ENCODE data around the gene DNLZ. TPM values are rescaled to one million over a fixed set of nuclear protein-coding genes. Genes with fewer than 3 reads are reported as not detected.

Gene DNLZ
- total and polyA plus RNA-seq, 2 of the 4 experiments (the other 2 are of a cell fraction), result 2.0 to 11.4 TPM

DNA sequence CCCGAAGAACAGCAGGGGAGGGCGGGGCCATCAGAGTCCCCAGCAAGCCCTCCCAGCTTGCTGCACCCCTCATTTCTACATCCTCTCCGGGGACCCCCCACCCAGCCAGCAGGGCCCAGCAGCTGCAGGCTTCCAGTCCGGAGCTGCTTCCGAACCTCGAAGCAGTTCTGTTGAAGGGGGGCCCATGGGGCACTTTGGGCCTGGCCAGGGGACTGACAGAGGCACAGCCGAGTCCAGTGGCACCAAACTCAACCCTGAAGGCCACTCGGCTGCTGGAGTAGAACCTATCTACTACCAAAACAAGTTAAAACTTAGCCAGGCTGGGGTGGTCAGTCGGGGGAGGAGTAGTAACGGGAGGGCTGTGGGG lies 51.6 kb downstream of the DNLZ start:
- Histone ChIP-seq H2BK20ac (ENCODE audit: low read depth, low read length) (no peak overlapping the region), H3K9me3 (ENCODE audit: control insufficient read depth, insufficient read depth, low read length) (peaks cover 15% of the 10 kb centered on the region), H3K18ac (ENCODE audit: low read depth, low read length) (no peak overlapping the region), H2AFZ (replicated peaks; ENCODE audit: low read length, poor library complexity) (no peak overlapping the region), H3K4me2 (ENCODE audit: low read depth, low read length) (no peak overlapping the region), H4K5ac (ENCODE audit: low read depth, low read length) (no peak overlapping the region), H3K4me3 (ENCODE audit: insufficient read depth, low read depth, low read length) (no peak overlapping the region), H3K23ac (ENCODE audit: low read depth, low read length) (no peak overlapping the region), H3K27ac (ENCODE audit: insufficient read depth, low read length) (no peak overlapping the region), H4K20me1 (ENCODE audit: insufficient read depth, low read length) (no peaks in the 10 kb centered on the region), H3K56ac (ENCODE audit: extremely low read depth, insufficient read depth, low read length) (no peak overlapping the region), H2BK120ac (ENCODE audit: low read depth, low read length) (no peak overlapping the region), H2AK9ac (replicated peaks; ENCODE audit: low read depth, low read length, poor library complexity) (no peak overlapping the region), H2AK5ac (ENCODE audit: low read depth, low read length) (no peak overlapping the region), H3K79me1 (ENCODE audit: low read depth in 1 of 2, low read length in 2 of 2) (no peaks in the 10 kb centered on the region), H2BK5ac (ENCODE audit: low read depth, low read length, poor library complexity, severe bottlenecking) (no peak overlapping the region), H3K27me3 (ENCODE audit: control insufficient read depth, insufficient read depth, low read length) (no peaks in the 10 kb centered on the region; the same call in 1 of the 2 replicates), H3K14ac (replicated peaks; ENCODE audit: low read depth, low read length) (no peak overlapping the region), H4K91ac (ENCODE audit: insufficient read depth, low read depth, low read length) (no peak overlapping the region), H3K36me3 (ENCODE audit: control insufficient read depth, insufficient read depth, low read length) (no peaks in the 10 kb centered on the region), H3K9me1 (ENCODE audit: insufficient read depth, low read length) (peaks cover 11% of the 10 kb centered on the region), H4K8ac (ENCODE audit: low read depth in 2 of 2, low read length in 2 of 2) (no peak overlapping the region), H3K4ac (ENCODE audit: low read depth, low read length) (no peak overlapping the region), H3K9ac (ENCODE audit: low read depth, low read length) (no peak overlapping the region), H2BK15ac (ENCODE audit: low read depth, low read length) (no peak overlapping the region), H3K4me1 (ENCODE audit: control insufficient read depth, insufficient read depth, low read length) (no peaks in the 10 kb centered on the region)
- no CpG with 5 or more reads among the region's 10 CpGs for WGBS, 2 experiments (ENCODE audit: extremely low coverage in 2 of 2, insufficient read length in 1 of 2)
- ATAC-seq (ENCODE audit: low read depth), result no peak
- dilution Hi-C loops (cut with HindIII; ENCODE audit: low sequenced_read_pairs, unreplicated experiment), result no loop called here
- no TSS peak for BruUV-seq (replicated peaks)
- ChIA-PET POLR2A (ENCODE audit: unreplicated experiment) (no interaction called here), CTCF (interaction anchor here (1.6 kb wide), 1 partner anchor 98 kb away, joined by 5 read pairs; no protein-coding TSS in a partner anchor)
- in situ Hi-C loops (cut with MboI; ENCODE audit: low sequenced_read_pairs), result no loop called here
- no peak for DNase-seq
- TF ChIP-seq RCOR1 (IDR thresholded peaks at IDR 0.05; ENCODE audit: insufficient replicate concordance, low read length) (no peak), MAZ (IDR thresholded peaks at IDR 0.05; ENCODE audit: borderline replicate concordance, low read depth, low read length) (no peak), FOS (IDR thresholded peaks at IDR 0.05; ENCODE audit: low read depth, low read length) (no peak), RAD21 (IDR thresholded peaks at IDR 0.05; ENCODE audit: low read length) (no peak), CEBPB (IDR thresholded peaks at IDR 0.05; ENCODE audit: low read depth, low read length) (no peak), MAFK (IDR thresholded peaks at IDR 0.05; ENCODE audit: low read depth, low read length) (no peak), CHD1 (IDR thresholded peaks at IDR 0.05; ENCODE audit: low read depth, low read length) (no peak), MXI1 (IDR thresholded peaks at IDR 0.05; ENCODE audit: borderline replicate concordance, low read depth, low read length) (no peak), NFE2L2 (IDR thresholded peaks at IDR 0.05; ENCODE audit: low read depth, low read length) (no peak), POLR2A (IDR thresholded peaks at IDR 0.05; ENCODE audit: low read depth, low read length) (no peak), SMC3 (IDR thresholded peaks at IDR 0.05; ENCODE audit: low read depth, low read length) (no peak), RFX5 (IDR thresholded peaks at IDR 0.05; ENCODE audit: low read depth, low read length) (no peak), BHLHE40 (IDR thresholded peaks at IDR 0.05; ENCODE audit: low read depth, low read length) (no peak)
- TF ChIP-seq, protein P1, sequence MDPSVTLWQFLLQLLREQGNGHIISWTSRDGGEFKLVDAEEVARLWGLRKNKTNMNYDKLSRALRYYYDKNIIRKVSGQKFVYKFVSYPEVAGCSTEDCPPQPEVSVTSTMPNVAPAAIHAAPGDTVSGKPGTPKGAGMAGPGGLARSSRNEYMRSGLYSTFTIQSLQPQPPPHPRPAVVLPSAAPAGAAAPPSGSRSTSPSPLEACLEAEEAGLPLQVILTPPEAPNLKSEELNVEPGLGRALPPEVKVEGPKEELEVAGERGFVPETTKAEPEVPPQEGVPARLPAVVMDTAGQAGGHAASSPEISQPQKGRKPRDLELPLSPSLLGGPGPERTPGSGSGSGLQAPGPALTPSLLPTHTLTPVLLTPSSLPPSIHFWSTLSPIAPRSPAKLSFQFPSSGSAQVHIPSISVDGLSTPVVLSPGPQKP (IDR thresholded peaks at IDR 0.05; ENCODE audit: borderline replicate concordance, low read depth, low read length), result no peak
- TF ChIP-seq, protein P2, sequence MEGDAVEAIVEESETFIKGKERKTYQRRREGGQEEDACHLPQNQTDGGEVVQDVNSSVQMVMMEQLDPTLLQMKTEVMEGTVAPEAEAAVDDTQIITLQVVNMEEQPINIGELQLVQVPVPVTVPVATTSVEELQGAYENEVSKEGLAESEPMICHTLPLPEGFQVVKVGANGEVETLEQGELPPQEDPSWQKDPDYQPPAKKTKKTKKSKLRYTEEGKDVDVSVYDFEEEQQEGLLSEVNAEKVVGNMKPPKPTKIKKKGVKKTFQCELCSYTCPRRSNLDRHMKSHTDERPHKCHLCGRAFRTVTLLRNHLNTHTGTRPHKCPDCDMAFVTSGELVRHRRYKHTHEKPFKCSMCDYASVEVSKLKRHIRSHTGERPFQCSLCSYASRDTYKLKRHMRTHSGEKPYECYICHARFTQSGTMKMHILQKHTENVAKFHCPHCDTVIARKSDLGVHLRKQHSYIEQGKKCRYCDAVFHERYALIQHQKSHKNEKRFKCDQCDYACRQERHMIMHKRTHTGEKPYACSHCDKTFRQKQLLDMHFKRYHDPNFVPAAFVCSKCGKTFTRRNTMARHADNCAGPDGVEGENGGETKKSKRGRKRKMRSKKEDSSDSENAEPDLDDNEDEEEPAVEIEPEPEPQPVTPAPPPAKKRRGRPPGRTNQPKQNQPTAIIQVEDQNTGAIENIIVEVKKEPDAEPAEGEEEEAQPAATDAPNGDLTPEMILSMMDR (conservative IDR thresholded peaks at IDR 0.05; ENCODE audit: low read depth, low read length), result no peak
- TF ChIP-seq, protein P3, sequence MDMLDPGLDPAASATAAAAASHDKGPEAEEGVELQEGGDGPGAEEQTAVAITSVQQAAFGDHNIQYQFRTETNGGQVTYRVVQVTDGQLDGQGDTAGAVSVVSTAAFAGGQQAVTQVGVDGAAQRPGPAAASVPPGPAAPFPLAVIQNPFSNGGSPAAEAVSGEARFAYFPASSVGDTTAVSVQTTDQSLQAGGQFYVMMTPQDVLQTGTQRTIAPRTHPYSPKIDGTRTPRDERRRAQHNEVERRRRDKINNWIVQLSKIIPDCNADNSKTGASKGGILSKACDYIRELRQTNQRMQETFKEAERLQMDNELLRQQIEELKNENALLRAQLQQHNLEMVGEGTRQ (IDR thresholded peaks at IDR 0.05; ENCODE audit: low read depth, low read length), result no peak
- intact Hi-C loops (cut with micrococcal nuclease), result loop anchor here (1.0 kb wide), 3 partner anchors 27 to 88 kb away; partner anchors contain the start of genes DNLZ and SNAPC4
